ENCODE results near the gene ARHGAP35.
"Not testable (repeated sequence)": the region's sequence is repeated elsewhere in the genome, so short reads cannot be mapped to it uniquely, and the experiment has no call there.

The ARHGAP35 gene

GRCh38 chr19:46860846-46861690 is at the start of gene ARHGAP35:
TSS of gene ARHGAP35 (plus strand) at chr19:46860997. CDS start at chr19:46918676, 57,679 bp downstream.
- DNase-seq, result no peak

- DNase-seq, result no peak
Observed at GRCh38 chr19:46812977-46813838, 47.6 kb upstream of the ARHGAP35 start.

- no peak for DNase-seq
Observed at GRCh38 chr19:46813839-46814358, 46.9 kb upstream of the ARHGAP35 start.

- no peak for DNase-seq
Observed at GRCh38 chr19:46815833-46816627, 44.8 kb upstream of the ARHGAP35 start.

- DNase-seq, result no peak
Observed at GRCh38 chr19:46818812-46819211, 42.0 kb upstream of the ARHGAP35 start.

GRCh38 chr19:46821512-46822409 is 39.0 kb upstream of the ARHGAP35 start:
- no peak for DNase-seq

GRCh38 chr19:46822410-46822787 is 38.4 kb upstream of the ARHGAP35 start:
- DNase-seq, result not testable (repeated sequence)

- DNase-seq, result no peak
Observed at GRCh38 chr19:46823049-46823448, 37.7 kb upstream of the ARHGAP35 start.

GRCh38 chr19:46824890-46825730 is 35.7 kb upstream of the ARHGAP35 start:
- DNase-seq, result no peak

- DNase-seq, result no peak
Observed at GRCh38 chr19:46825731-46826055, 35.1 kb upstream of the ARHGAP35 start.

GRCh38 chr19:46828484-46828883 is 32.3 kb upstream of the ARHGAP35 start:
- no peak for DNase-seq

GRCh38 chr19:46830864-46831263 is 29.9 kb upstream of the ARHGAP35 start:
- DNase-seq, result no peak

GRCh38 chr19:46834121-46834520 is 26.7 kb upstream of the ARHGAP35 start:
- DNase-seq, result no peak

GRCh38 chr19:46834984-46835383 is 25.8 kb upstream of the ARHGAP35 start:
- no peak for DNase-seq

- DNase-seq, result no peak
Observed at GRCh38 chr19:46838160-46838559, 22.6 kb upstream of the ARHGAP35 start.

- no peak for DNase-seq
Observed at GRCh38 chr19:46839752-46840497, 20.9 kb upstream of the ARHGAP35 start.

GRCh38 chr19:46840498-46840942 is 20.3 kb upstream of the ARHGAP35 start:
- DNase-seq, result no peak

- DNase-seq, result no peak
Observed at GRCh38 chr19:46841458-46842083, 19.2 kb upstream of the ARHGAP35 start.

GRCh38 chr19:46842791-46843190 is 18.0 kb upstream of the ARHGAP35 start:
- DNase-seq, result no peak

GRCh38 chr19:46844067-46844489 is 16.7 kb upstream of the ARHGAP35 start:
- no peak for DNase-seq
